CD4-positive, alpha-beta T cell treated with Interleukin-17A for 1 hour (primary cell): Measurements from ENCODE around the gene LIN7B.
"Not testable (repeated sequence)": the region's sequence is repeated elsewhere in the genome, so short reads cannot be mapped to it uniquely, and the experiment has no call there.

Source experiments
- DNase-seq: peaks from one replicate; pipeline ENCODE4 v3.0.0-alpha.2; 2020

Gene LIN7B

DNA sequence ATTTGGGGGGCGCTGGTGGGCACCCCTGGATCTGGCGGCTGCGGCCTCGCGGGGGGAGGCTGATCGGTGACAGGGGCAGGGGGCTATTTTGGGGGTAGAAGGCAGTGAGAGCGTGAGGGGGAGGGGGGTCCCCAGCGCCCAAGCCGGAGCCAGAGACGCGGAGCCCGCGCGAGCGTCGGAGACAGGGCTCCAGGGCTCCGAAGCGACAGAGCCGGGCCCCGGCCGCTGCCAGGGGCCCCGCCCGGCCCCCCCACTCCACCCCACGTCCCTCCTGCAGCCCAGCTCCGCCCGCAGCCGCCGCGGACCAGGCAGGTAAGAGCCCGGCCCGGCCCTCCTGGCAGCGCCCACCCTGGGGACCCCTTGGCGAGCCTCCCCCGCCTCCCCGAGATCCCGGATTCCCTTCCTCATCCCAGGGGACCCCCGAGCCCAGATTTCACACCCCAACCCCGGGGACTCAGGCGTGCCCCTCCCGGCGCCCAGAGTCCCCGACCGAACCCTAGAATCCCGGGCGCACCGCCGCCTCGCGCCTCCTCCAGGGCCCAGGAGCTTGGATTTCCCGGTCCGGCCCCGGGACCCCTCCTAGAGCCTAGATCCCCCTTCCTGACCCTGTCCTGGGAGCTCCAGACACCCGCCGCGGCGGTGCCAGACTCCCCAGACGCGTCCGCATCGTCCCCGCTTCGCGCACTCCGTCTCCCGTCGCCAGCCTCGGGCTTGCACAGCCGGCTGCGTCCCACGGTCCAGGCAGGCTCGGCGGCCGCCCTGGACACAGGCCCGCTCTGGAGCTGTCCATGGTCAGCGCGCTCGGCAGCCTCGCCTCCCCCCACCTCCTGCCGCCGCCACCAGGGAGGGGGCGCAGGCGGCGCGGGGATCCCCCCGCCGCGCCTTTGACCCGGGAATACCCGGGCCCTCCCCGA lies 5.5 kb downstream of the LIN7B start, which contains the start of gene PPFIA3:
Gene PPFIA3, plus strand, starts transcription at position 134 of the 914 bp plus-strand sequence. CDS start 8,330 bp downstream, outside the sequence.
- DNase-seq = peak; percentile 22

- DNase-seq = no peak
Measured at GRCh38 chr19:49120325-49120683, 6.1 kb downstream of the LIN7B start.

DNA sequence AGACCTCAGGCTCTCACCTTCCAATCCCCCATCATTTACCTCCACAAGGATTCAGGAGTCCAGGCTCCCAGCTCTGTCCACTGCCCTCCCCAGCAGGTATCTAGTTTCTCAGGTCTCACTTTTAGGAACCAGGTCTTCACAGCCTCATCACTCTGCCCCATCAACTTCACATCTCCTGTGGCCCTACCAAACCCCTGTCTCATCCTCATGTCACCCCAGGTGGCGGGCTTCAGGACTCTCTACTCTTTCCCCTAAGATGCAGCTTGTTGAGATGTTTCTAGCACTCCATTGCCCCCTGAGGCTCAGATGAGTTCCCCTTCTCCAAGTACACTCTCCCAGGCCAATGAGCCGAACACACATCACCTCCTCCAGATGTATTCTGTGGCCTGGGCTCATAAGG lies 6.7 kb downstream of the LIN7B start:
- no peak for DNase-seq

GRCh38 chr19:49121841-49122240 lies 7.7 kb downstream of the LIN7B start:
- not testable (repeated sequence) for DNase-seq

- not testable (repeated sequence) for DNase-seq
Measured at GRCh38 chr19:49123285-49123684, 9.1 kb downstream of the LIN7B start.

DNA sequence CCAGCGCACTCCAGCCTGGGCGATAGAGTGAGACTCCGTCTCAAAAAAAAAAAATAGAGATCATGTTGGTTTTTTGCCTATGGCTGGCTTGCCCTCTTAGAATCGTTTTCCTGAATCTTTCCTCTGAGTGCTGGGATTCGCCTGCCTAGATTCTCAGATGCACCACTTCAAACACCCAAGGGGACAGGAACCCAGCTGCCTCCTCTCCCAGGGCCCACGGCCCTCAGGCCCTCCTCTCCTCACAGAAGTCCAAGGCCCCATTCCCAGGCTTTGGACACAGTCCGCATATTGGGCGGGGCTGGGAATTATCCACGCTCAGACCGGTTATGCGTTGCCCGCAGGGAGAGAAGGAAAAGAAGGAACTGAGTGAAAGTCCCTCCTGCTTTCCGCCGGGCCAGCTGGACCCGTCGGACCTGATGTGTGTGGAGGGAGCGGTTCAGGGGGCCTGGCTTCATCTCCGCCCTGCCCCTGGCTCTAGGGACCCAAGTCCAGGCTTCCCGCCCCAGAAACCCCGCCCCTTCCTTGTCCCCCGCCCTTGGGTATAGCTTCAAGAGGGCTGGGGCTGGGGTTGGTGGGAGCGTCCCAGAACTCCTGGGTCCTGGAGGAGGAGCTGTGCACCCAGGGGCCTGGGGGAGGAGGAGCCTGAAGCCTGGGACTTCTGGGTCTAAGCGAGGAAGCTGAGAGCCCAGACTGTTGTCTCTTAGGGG lies 11.0 kb downstream of the LIN7B start:
- DNase-seq = no peak

- no peak for DNase-seq
Measured at GRCh38 chr19:49126575-49126974, 12.4 kb downstream of the LIN7B start.

- DNase-seq = not testable (repeated sequence)
Measured at GRCh38 chr19:49127225-49127624, 13.1 kb downstream of the LIN7B start.

GRCh38 chr19:49127674-49128544 lies 13.7 kb downstream of the LIN7B start:
- peak; percentile 97 for DNase-seq

DNA sequence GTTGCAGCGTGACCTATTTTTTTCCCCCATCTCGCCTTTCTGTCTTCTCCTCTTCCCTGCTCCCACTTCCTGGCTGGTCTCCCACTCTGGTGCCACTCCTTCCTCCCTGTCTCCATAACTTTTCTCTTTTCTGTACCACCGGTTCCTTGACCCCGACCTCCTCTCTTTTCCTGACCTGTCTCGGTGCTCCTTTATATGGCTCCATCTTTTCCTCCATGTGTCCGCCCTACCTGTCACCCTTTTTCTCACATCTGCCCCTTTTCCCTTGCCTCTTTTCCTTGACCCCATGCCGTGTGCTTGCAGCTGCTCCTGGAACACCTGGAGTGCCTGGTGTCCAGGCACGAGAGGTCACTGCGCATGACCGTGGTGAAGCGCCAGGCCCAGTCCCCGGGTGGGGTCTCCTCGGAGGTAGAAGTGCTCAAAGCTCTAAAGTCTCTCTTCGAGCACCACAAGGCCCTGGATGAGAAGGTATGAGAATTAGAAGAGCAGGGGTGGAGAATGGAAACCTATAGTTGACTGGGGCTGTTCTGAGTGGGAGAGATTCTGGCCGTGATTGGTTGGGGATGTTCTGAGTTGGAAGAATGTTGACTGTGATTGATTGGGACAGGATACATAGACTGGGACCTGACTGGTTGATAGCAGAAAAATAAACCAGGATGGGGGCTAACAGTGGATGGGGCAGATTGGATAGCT lies 14.5 kb downstream of the LIN7B start:
- no peak for DNase-seq

GRCh38 chr19:49129238-49129583 lies 15.0 kb downstream of the LIN7B start:
- no peak for DNase-seq

GRCh38 chr19:49130325-49130724 lies 16.2 kb downstream of the LIN7B start:
- DNase-seq = no peak

DNA sequence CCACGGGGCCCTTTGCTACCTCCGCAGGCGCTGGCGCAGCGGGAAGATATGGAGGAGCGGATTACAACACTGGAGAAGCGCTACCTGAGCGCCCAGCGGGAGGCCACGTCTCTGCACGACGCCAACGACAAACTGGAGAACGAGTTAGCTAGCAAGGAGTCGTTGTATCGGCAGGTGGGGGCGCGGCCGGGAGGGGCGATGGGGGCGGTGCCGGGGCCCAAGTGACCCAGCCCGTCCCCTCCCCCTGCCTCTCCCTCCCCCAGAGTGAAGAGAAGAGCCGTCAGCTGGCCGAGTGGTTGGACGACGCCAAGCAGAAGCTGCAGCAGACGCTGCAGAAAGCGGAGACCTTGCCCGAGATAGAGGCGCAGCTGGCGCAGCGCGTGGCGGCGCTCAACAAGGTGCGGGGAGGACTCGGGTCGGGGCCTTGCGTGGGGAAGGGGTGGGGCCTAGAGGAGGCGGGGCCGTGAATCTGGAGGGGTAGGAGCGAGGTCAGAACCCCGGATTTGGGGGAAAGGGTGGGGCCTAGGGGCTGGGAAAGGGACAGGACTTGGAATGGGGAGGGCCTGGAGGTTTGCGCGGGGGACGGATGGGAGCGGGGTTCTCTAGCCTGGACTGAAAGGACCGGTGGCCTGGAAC lies 18.9 kb downstream of the LIN7B start:
- DNase-seq = peak; percentile 48

DNA sequence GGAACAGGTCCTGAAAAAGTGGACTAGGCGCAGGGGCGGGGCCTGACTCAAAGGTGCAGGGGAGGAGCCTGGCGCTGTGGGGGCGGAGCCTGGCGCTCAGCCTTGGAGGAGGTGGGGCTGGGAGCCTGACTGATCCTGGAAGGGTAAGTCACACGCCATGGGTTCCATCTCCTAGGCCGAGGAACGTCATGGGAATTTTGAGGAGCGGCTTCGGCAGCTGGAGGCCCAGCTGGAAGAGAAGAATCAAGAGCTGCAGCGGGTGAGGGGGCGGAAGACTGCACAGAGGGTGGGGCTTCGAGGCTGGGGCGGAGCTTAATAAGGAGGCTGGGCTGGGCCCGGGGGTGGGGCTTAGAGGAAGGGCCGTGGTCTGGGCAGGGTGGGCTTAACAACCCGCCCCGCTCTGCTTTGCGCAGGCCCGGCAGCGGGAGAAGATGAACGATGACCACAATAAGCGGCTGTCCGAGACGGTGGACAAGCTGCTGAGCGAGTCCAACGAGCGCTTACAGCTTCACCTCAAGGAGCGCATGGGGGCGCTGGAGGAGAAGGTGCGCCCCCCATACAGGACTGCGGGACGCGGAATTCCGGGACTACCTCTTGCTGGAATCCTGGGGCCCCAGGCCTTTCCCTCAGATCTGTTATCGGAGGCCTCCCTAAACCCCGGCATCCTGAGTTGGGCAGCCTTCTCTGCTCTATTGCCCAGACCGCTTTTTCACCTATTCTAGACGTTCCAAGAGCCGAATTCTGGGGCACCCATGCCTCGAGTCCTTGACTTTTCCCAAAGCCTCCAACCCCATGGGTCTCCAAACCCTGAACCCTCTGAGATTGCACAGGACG lies 19.7 kb downstream of the LIN7B start:
- peak; percentile 59 for DNase-seq

DNA sequence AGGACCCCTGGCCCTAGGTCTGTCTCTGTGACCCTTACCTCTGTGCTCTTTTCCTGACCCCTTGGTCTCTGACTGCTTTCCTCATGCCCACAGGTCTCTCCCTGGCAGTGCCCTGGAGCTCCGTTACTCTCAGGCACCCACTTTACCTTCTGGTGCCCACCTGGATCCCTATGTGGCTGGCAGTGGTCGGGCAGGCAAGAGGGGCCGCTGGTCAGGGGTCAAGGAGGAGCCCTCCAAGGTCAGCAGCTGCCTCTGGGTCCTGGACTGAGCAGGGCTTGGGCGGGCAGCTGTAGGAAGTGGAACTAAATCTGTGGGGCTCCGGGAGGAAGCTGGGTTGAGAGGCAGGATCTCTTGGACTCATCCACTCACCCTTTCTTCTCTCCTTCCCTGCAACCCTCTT lies 21.5 kb downstream of the LIN7B start:
- no peak for DNase-seq

GRCh38 chr19:49136771-49137171 lies 22.6 kb downstream of the LIN7B start:
- no peak for DNase-seq

GRCh38 chr19:49140951-49141350 lies 26.8 kb downstream of the LIN7B start:
- DNase-seq = no peak

GRCh38 chr19:49141352-49141751 lies 27.2 kb downstream of the LIN7B start:
- no peak for DNase-seq

GRCh38 chr19:49142866-49143335 lies 28.7 kb downstream of the LIN7B start:
- DNase-seq = peak; percentile 67

DNA sequence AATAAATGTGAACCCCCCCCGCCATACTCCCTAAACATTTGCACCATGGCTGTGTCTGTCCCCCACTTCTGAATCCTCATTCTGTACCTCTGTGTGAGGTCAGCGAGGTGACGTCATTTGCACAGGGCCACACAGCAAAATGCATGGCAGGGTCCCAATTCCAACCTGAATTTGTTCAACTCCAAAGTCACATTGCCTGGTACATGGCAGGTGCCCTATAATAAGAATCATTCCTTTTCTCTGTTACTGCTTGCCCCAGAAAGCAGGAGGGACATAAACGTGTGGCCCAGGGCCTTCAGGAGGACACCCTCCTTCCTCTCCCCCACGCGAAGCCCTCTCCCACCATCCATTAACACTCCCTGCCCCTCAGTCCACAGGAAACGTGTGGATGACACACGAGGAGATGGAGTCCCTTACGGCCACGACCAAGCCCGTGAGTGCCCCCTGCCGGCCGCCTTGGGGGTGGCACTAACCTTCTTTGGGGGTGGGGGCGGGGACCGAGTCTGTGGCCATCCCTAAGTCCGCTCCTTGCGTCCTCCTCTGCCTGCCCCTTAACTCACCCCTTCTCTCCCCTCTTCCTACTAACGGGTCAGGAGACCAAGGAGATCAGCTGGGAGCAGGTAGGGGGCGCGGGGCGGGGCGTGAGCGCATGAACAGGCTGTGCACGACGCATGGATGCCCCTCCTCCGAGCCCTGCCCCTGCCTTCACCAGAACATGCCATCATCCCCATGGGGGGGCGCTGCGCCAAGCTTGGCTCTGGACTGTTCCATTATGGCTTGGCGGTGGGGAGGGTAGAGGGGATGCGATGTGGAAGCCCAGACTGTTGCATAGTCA lies 31.6 kb downstream of the LIN7B start:
- DNase-seq = peak; percentile 78
